Esophagus muscularis mucosa (tissue), 4 donors: ENCODE measurements around the gene GREM1. TPM values are rescaled to one million over a fixed set of nuclear protein-coding genes. Genes with fewer than 3 reads are reported as not detected.

Experiments
- DNase-seq: peaks from one replicate; pipeline ENCODE4 v3.0.0-alpha.2; 2017; ENCODE audit errors: extremely low spot score
- H3K27ac ChIP-seq, 4 donors: fragments of 200-600 bp; sonication (generic); replicated peaks in 1 of 4; 1 replicate in 3 of 4; 2 replicates in 1 of 4; pipeline ENCODE4 v1.5.1; 2016 to 2019; ENCODE audit warnings: mild to moderate bottlenecking in 1 of 4
- H3K27me3 ChIP-seq, 4 donors: fragments of 200-600 bp; sonication (generic); one replicate each; pipeline versions ENCODE4 v1.5.1 to v1.6.0; 2016 to 2019
- H3K36me3 ChIP-seq, 4 donors: fragments of 200-600 bp; sonication (generic); one replicate each; pipeline ENCODE4 v1.5.1; 2016 to 2019
- H3K4me1 ChIP-seq, 4 donors: fragments of 200-600 bp; sonication (generic); one replicate each; pipeline ENCODE4 v1.5.1; 2016 to 2019
- H3K4me3 ChIP-seq, 4 donors: fragments of 200-600 bp; sonication (generic); 1 replicate in 2 of 4; 2 replicates in 2 of 4; pipeline ENCODE4 v1.5.1; 2016 to 2019; ENCODE audit warnings: mild to moderate bottlenecking in 4 of 4, moderate library complexity in 1 of 4
- H3K9me3 ChIP-seq, 4 donors: fragments of 200-600 bp; sonication (generic); 1 replicate in 3 of 4; 2 replicates in 1 of 4; pipeline ENCODE4 v1.5.1; 2016 to 2019
- CTCF ChIP-seq, 3 experiments: fragments of 200-600 bp in 2 of 3; fragments of 450-650 bp in 1 of 3; sonication (generic) in 2 of 3; IDR thresholded peaks; one replicate each; pipeline ENCODE4 v1.5.1; 2017 to 2019; ENCODE audit warnings: antibody characterized with exemption in 3 of 3, mild to moderate bottlenecking in 2 of 3, moderate library complexity in 1 of 3
- EP300 ChIP-seq: sonication (generic); formaldehyde crosslinking; IDR thresholded peaks from one replicate; pipeline ENCODE4 v1.6.1; 2017; ENCODE audit warnings: antibody characterized with exemption
- POLR2A ChIP-seq: fragments of 450-650 bp; IDR thresholded peaks from one replicate; pipeline ENCODE4 v1.6.1; 2017; ENCODE audit warnings: antibody characterized with exemption, moderate library complexity, mild to moderate bottlenecking, low read depth
- POLR2AphosphoS5 ChIP-seq, 2 donors: sonication (generic); formaldehyde crosslinking; IDR thresholded peaks; one replicate each; pipeline ENCODE4 v1.6.1; 2017; ENCODE audit warnings: antibody characterized with exemption in 2 of 2
- WGBS: methylation state at CpG from one replicate; pipeline ENCODE4 v1.1.5; 2018; 5-methylcytosine and 5-hydroxymethylcytosine counted together
- intact Hi-C: fragments of 100-400 bp; cut with DNase I; formaldehyde crosslinking; loops from one replicate; pipeline ENCODE4 v1.15.1; 2023
- total RNA-seq, 4 donors: library from RNA; depleted of rRNA; stranded (reverse); fragments of >200 nt; gene quantifications; one replicate each; pipeline versions ENCODE4 v1.1.0 to v1.2.1, GENCODE V29; 2016

Gene GREM1
- total RNA-seq, 4 donors from 2014 or later = 8.6 to 46.1 (median 37.0) TPM

GRCh38 chr15:32766101-32766500, 48.3 kb downstream of the GREM1 start:
- Histone ChIP-seq H3K27me3 (no peaks in the 10 kb centered on the region), H3K27ac (no peak overlapping the region), H3K9me3 (no peaks in the 10 kb centered on the region), H3K4me3 (no peak overlapping the region), H3K4me1 (no peaks in the 10 kb centered on the region), H3K36me3 (no peaks in the 10 kb centered on the region)
- 60% methylated on average over 3 of the region's 3 CpGs for WGBS
- no peak for TF ChIP-seq CTCF (IDR thresholded peaks at IDR 0.05)
- intact Hi-C loops = no loop called here
- no peak for DNase-seq

GRCh38 chr15:32767236-32767635, 49.4 kb downstream of the GREM1 start:
- intact Hi-C loops = no loop called here
- no peaks in the 10 kb centered on the region for H3K36me3 ChIP-seq
- DNase-seq = no peak

GRCh38 chr15:32774022-32774421, 56.2 kb downstream of the GREM1 start:
- Histone ChIP-seq H3K9me3 (peaks cover 0 to 5% (median 0%) of the 10 kb centered on the region in 4 donors), H3K4me3 (no peak overlapping the region), H3K27ac (no peak overlapping the region), H3K4me1 (no peaks in the 10 kb centered on the region), H3K36me3 (no peaks in the 10 kb centered on the region), H3K27me3 (no peaks in the 10 kb centered on the region)
- intact Hi-C loops = no loop called here
- WGBS = 85% methylated on average over 4 of the region's 4 CpGs
- no peak for DNase-seq
- no peak for TF ChIP-seq EP300
- no peak for TF ChIP-seq CTCF (IDR thresholded peaks at IDR 0.05)
- TF ChIP-seq POLR2AphosphoS5 (IDR thresholded peaks at IDR 0.05) = no peak
- TF ChIP-seq POLR2A = no peak

More at GRCh38 chr15:32767236-32767635, 49.4 kb downstream of the GREM1 start:
- H3K4me3 ChIP-seq = no peak overlapping the region
- H3K4me1 ChIP-seq = no peaks in the 10 kb centered on the region
- H3K27ac ChIP-seq = no peak overlapping the region
- no peaks in the 10 kb centered on the region for H3K27me3 ChIP-seq
- 100% methylated on average over 1 of the region's 1 CpG for WGBS
- H3K9me3 ChIP-seq = no peaks in the 10 kb centered on the region
- TF ChIP-seq CTCF (IDR thresholded peaks at IDR 0.05) = no peak
- TF ChIP-seq EP300 = no peak
- no peak for TF ChIP-seq POLR2AphosphoS5 (IDR thresholded peaks at IDR 0.05)
- TF ChIP-seq POLR2A = no peak

GRCh38 chr15:32775103-32775502, 57.3 kb downstream of the GREM1 start:
- Histone ChIP-seq H3K27me3 (no peaks in the 10 kb centered on the region), H3K9me3 (peaks cover 0 to 7% (median 0%) of the 10 kb centered on the region in 4 donors), H3K4me1 (no peaks in the 10 kb centered on the region), H3K4me3 (no peak overlapping the region), H3K27ac (no peak overlapping the region), H3K36me3 (no peaks in the 10 kb centered on the region)
- TF ChIP-seq CTCF (IDR thresholded peaks at IDR 0.05) = no peak
- no peak for TF ChIP-seq POLR2A
- TF ChIP-seq POLR2AphosphoS5 (IDR thresholded peaks at IDR 0.05) = no peak
- TF ChIP-seq EP300 = no peak
- WGBS = 83% methylated on average over 3 of the region's 3 CpGs
- intact Hi-C loops = no loop called here
- DNase-seq = no peak

GRCh38 chr15:32778391-32779176, 60.8 kb downstream of the GREM1 start:
- H3K27me3 ChIP-seq = no peaks in the 10 kb centered on the region
- no peaks in the 10 kb centered on the region for H3K4me1 ChIP-seq
- H3K36me3 ChIP-seq = no peaks in the 10 kb centered on the region
- intact Hi-C loops = no loop called here
- H3K27ac ChIP-seq = no peak overlapping the region
- TF ChIP-seq CTCF (IDR thresholded peaks at IDR 0.05) (no peak), POLR2AphosphoS5 (IDR thresholded peaks at IDR 0.05) (no peak), EP300 (no peak), POLR2A (no peak)
- 90% methylated on average over 4 of the region's 4 CpGs for WGBS
- DNase-seq = no peak
- no peak overlapping the region for H3K4me3 ChIP-seq
- peaks cover 0 to 7% (median 0%) of the 10 kb centered on the region in 4 donors for H3K9me3 ChIP-seq
